HepG2 (cell line): ENCODE results near the gene METTL13.

Experiments
- ADNP ChIP-seq: sonication (generic); formaldehyde crosslinking; IDR thresholded peaks from 2 replicates; pipeline ENCODE4 v1.4.0; 2020; ENCODE audit warnings: missing genetic modification reagents
- GABPA ChIP-seq, 2 experiments: IDR thresholded peaks; 2 replicates each; pipeline ENCODE4 v1.6.1; 2011 to 2016; ENCODE audit warnings: low read depth in 2 of 2, low read length in 1 of 2, missing biosample characterization in 1 of 2, missing genetic modification characterization in 1 of 2
- HNRNPH1 ChIP-seq: fragments of 200-400 bp; formaldehyde crosslinking; optimal IDR thresholded peaks from 2 replicates; pipeline ENCODE3; 2017; ENCODE audit warnings: mild to moderate bottlenecking, low read depth, low read length
- PHF8 ChIP-seq: sonication (generic); formaldehyde crosslinking; IDR thresholded peaks from 2 replicates; pipeline ENCODE4 v1.5.0; 2020; ENCODE audit warnings: missing genetic modification reagents
- SMC3 ChIP-seq: IDR thresholded peaks from 2 replicates; pipeline ENCODE4 v1.6.1; 2011; ENCODE audit warnings: low read length, improper control_type of control experiment
- SMYD3 ChIP-seq: sonication (generic); formaldehyde crosslinking; IDR thresholded peaks from 2 replicates; pipeline ENCODE4 v1.8.1; 2023; ENCODE audit warnings: mild to moderate bottlenecking, missing genetic modification reagents
- SP5 ChIP-seq: IDR thresholded peaks from 2 replicates; pipeline ENCODE4 v1.6.1; 2016; ENCODE audit warnings: low read depth, borderline replicate concordance
- ZNF562 ChIP-seq: sonication (generic); formaldehyde crosslinking; IDR thresholded peaks from 2 replicates; pipeline ENCODE4 v1.8.0; 2022; ENCODE audit warnings: missing genetic modification reagents, borderline replicate concordance
- ZNF660 ChIP-seq: sonication (generic); formaldehyde crosslinking; IDR thresholded peaks from 2 replicates; pipeline ENCODE4 v1.5.1; 2020; ENCODE audit warnings: mild to moderate bottlenecking, low read depth, missing genetic modification reagents, borderline replicate concordance
- TF ChIP-seq, protein P1 (sequence below): sonication (generic); formaldehyde crosslinking; IDR thresholded peaks from 2 replicates; pipeline ENCODE4 v1.5.0; 2020; ENCODE audit warnings: mild to moderate bottlenecking, missing genetic modification reagents
- TF ChIP-seq, protein P2 (sequence below): sonication (generic); formaldehyde crosslinking; IDR thresholded peaks from 2 replicates; pipeline ENCODE4 v1.8.0; 2022; ENCODE audit warnings: missing genetic modification reagents, mild to moderate bottlenecking, borderline replicate concordance
- TF ChIP-seq, protein P3 (sequence below): IDR thresholded peaks from 2 replicates; pipeline ENCODE4 v1.6.1; 2016; ENCODE audit warnings: missing biosample characterization, missing genetic modification reagents, low read depth
- TF ChIP-seq, protein P4 (sequence below), 2 experiments: IDR thresholded peaks; 2 replicates each; pipeline ENCODE4 v1.6.1; 2011 to 2012; ENCODE audit warnings: low read length in 2 of 2, borderline replicate concordance in 1 of 2, low read depth in 1 of 2, mild to moderate bottlenecking in 1 of 2, moderate library complexity in 1 of 2
- TF ChIP-seq, protein P5 (sequence below): sonication (generic); formaldehyde crosslinking; IDR thresholded peaks from 2 replicates; pipeline ENCODE4 v1.4.0; 2020; ENCODE audit warnings: missing genetic modification reagents

DNA sequence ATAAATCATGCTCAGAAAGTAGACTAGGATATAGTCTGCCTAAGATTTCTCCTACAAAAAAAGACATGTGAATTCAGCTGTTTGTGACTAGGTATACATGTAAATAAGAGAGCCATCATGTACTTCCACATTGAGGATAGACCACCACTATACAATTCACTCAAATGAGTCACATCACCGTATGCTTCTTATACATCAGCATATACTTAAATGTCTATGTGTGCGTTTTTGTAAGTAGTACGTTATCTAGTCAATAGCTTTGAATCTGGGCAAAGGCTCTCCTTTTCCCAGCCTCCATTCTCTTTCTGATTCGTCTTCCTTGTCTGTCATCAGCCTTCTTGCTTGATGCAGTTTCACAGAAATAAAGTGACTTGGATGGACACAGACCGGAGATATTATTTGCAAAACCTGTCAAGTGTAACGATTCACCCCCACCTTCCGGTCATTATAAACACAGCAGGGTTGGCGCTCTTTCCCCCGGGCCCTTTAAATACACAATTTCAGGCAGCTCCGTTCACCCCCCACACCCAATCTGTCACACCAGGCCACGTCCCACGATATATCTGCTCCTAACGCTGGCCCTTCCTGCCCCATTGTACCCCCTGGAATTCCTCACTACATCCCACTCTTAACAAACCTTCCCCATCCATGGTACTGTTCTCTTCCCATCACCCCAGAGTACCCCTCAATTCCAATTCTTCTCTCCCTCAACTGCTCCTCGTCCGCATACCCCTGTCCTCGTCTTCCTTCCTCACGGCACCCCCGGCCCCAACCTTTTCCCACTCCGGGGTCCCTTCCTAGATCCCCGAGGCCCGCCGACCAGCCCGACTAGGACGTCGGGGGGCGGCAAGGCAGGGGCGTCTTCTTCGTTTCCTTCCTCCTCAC is 40.2 kb upstream of the METTL13 start:
- TF ChIP-seq PHF8 (CRISPR knock-in tag) (no peak), SMC3 (no peak), ZNF562 (CRISPR knock-in tag) (no peak), SMYD3 (no peak), ZNF660 (CRISPR knock-in tag) (no peak), GABPA (IDR thresholded peaks at IDR 0.05; ENCODE audit: low read depth, low read length) (no peak), GABPA (CRISPR knock-in tag; IDR thresholded peaks at IDR 0.05; ENCODE audit: low read depth) (peak; percentile 50; the same call in 1 of the 2 replicates), HNRNPH1 (no peak), SP5 (no peak), ADNP (CRISPR knock-in tag) (no peak)
- TF ChIP-seq, protein P1, sequence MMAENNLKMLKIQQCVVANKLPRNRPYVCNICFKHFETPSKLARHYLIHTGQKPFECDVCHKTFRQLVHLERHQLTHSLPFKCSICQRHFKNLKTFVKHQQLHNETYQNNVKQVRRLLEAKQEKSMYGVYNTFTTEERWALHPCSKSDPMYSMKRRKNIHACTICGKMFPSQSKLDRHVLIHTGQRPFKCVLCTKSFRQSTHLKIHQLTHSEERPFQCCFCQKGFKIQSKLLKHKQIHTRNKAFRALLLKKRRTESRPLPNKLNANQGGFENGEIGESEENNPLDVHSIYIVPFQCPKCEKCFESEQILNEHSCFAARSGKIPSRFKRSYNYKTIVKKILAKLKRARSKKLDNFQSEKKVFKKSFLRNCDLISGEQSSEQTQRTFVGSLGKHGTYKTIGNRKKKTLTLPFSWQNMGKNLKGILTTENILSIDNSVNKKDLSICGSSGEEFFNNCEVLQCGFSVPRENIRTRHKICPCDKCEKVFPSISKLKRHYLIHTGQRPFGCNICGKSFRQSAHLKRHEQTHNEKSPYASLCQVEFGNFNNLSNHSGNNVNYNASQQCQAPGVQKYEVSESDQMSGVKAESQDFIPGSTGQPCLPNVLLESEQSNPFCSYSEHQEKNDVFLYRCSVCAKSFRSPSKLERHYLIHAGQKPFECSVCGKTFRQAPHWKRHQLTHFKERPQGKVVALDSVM (CRISPR knock-in tag), result peak; percentile 14; the same call in 1 of the 2 replicates
- TF ChIP-seq, protein P2, sequence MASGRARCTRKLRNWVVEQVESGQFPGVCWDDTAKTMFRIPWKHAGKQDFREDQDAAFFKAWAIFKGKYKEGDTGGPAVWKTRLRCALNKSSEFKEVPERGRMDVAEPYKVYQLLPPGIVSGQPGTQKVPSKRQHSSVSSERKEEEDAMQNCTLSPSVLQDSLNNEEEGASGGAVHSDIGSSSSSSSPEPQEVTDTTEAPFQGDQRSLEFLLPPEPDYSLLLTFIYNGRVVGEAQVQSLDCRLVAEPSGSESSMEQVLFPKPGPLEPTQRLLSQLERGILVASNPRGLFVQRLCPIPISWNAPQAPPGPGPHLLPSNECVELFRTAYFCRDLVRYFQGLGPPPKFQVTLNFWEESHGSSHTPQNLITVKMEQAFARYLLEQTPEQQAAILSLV (CRISPR knock-in tag), result no peak
- TF ChIP-seq, protein P3, sequence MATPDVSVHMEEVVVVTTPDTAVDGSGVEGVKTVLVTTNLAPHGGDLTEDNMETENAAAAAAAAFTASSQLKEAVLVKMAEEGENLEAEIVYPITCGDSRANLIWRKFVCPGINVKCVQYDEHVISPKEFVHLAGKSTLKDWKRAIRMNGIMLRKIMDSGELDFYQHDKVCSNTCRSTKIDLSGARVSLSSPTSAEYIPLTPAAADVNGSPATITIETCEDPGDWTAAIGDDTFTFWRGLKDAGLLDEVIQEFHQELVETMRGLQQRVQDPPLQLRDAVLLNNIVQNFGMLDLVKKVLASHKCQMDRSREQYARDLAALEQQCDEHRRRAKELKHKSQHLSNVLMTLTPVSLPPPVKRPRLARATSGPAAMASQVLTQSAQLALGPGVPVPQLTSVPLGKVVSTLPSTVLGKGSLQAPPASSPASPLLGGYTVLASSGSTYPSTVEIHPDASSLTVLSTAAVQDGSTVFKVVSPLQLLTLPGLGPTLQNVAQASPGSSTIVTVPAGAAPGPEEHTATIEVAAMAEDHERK, result no peak
- TF ChIP-seq, protein P4, sequence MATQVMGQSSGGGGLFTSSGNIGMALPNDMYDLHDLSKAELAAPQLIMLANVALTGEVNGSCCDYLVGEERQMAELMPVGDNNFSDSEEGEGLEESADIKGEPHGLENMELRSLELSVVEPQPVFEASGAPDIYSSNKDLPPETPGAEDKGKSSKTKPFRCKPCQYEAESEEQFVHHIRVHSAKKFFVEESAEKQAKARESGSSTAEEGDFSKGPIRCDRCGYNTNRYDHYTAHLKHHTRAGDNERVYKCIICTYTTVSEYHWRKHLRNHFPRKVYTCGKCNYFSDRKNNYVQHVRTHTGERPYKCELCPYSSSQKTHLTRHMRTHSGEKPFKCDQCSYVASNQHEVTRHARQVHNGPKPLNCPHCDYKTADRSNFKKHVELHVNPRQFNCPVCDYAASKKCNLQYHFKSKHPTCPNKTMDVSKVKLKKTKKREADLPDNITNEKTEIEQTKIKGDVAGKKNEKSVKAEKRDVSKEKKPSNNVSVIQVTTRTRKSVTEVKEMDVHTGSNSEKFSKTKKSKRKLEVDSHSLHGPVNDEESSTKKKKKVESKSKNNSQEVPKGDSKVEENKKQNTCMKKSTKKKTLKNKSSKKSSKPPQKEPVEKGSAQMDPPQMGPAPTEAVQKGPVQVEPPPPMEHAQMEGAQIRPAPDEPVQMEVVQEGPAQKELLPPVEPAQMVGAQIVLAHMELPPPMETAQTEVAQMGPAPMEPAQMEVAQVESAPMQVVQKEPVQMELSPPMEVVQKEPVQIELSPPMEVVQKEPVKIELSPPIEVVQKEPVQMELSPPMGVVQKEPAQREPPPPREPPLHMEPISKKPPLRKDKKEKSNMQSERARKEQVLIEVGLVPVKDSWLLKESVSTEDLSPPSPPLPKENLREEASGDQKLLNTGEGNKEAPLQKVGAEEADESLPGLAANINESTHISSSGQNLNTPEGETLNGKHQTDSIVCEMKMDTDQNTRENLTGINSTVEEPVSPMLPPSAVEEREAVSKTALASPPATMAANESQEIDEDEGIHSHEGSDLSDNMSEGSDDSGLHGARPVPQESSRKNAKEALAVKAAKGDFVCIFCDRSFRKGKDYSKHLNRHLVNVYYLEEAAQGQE (IDR thresholded peaks at IDR 0.05; ENCODE audit: borderline replicate concordance in 1 of 2, low read depth in 1 of 2, low read length in 2 of 2), result no peak
- TF ChIP-seq, protein P5, sequence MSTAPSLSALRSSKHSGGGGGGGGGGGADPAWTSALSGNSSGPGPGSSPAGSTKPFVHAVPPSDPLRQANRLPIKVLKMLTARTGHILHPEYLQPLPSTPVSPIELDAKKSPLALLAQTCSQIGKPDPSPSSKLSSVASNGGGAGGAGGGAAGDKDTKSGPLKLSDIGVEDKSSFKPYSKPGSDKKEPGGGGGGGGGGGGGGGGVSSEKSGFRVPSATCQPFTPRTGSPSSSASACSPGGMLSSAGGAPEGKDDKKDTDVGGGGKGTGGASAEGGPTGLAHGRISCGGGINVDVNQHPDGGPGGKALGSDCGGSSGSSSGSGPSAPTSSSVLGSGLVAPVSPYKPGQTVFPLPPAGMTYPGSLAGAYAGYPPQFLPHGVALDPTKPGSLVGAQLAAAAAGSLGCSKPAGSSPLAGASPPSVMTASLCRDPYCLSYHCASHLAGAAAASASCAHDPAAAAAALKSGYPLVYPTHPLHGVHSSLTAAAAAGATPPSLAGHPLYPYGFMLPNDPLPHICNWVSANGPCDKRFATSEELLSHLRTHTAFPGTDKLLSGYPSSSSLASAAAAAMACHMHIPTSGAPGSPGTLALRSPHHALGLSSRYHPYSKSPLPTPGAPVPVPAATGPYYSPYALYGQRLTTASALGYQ (CRISPR knock-in tag), result no peak
